C4-2B (cell line): Measurements from ENCODE around the gene OSBPL6.

Experiments used
- H3K27ac ChIP-seq: fragments of 450-650 bp; 2 replicates; pipeline ENCODE4 v1.5.1; 2017
- CTCF ChIP-seq: fragments of 450-650 bp; conservative IDR thresholded peaks from 2 replicates; pipeline ENCODE4 v1.5.1; 2017; ENCODE audit warnings: mild to moderate bottlenecking
- ZFX ChIP-seq: fragments of 450-650 bp; IDR thresholded peaks from 2 replicates; pipeline ENCODE4 v1.6.1; 2017

The OSBPL6 gene

GRCh38 chr2:178287652-178288344 is 93.5 kb downstream of the OSBPL6 start:
- TF ChIP-seq CTCF = no peak
- no peak for TF ChIP-seq ZFX
- H3K27ac ChIP-seq = no peak overlapping the region

GRCh38 chr2:178291703-178292102 is 97.4 kb downstream of the OSBPL6 start:
- TF ChIP-seq CTCF (no peak), ZFX (no peak)
- H3K27ac ChIP-seq = no peak overlapping the region

- TF ChIP-seq ZFX (no peak), CTCF (no peak)
- no peak overlapping the region for H3K27ac ChIP-seq
These were observed 98.3 kb downstream of the OSBPL6 start for GRCh38 chr2:178292586-178292985.

GRCh38 chr2:178295115-178295514 is 100.8 kb downstream of the OSBPL6 start:
- H3K27ac ChIP-seq = no peak overlapping the region
- TF ChIP-seq CTCF = no peak
- no peak for TF ChIP-seq ZFX

GRCh38 chr2:178295906-178296305 is 101.6 kb downstream of the OSBPL6 start:
- no peak overlapping the region for H3K27ac ChIP-seq
- TF ChIP-seq ZFX = no peak
- TF ChIP-seq CTCF = no peak

GRCh38 chr2:178296394-178297090 is 102.2 kb downstream of the OSBPL6 start:
- no peak for TF ChIP-seq ZFX
- no peak for TF ChIP-seq CTCF
- H3K27ac ChIP-seq = no peak overlapping the region

- no peak for TF ChIP-seq CTCF
- TF ChIP-seq ZFX = no peak
- H3K27ac ChIP-seq = no peak overlapping the region
These were observed 102.7 kb downstream of the OSBPL6 start for GRCh38 chr2:178297091-178297411.
